A549 (cell line): ENCODE data around the gene HSPBAP1. TPM values are rescaled to one million over a fixed set of nuclear protein-coding genes. Genes with fewer than 3 reads are reported as not detected.

Source experiments
- ATAC-seq, 2 experiments: fragments of 200-7000 bp in 1 of 2; fragments of >200 bp in 1 of 2; cut with Nextera tagmentation in 1 of 2; cut with Tn5 transposase in 1 of 2; 3 replicates each; pipeline versions ENCODE4 v1.8.0 to v1.9.1; 2018 to 2020; ENCODE audit warnings: mild to moderate bottlenecking in 1 of 2, moderate library complexity in 1 of 2
- CTCF ChIA-PET: fragments of 300-600 bp; sonication (Branson Sonifier 250); formaldehyde crosslinking; extraction: SDS; loops from one replicate; lab custom pipeline; 2021; ENCODE audit warnings: antibody characterized with exemption, inconsistent platforms; lab: Yijun Ruan, JAX
- POLR2A ChIA-PET: fragments of 350-600 bp; formaldehyde crosslinking; extraction: SDS; loops from one replicate; lab custom pipeline; 2021; ENCODE audit warnings: antibody characterized with exemption, inconsistent platforms; lab: Yijun Ruan, JAX
- DNase-seq, 2 experiments: peaks; one replicate each; pipeline versions ENCODE4 v3.0.0 to v3.0.0-alpha.2; 2011 to 2016; ENCODE audit warnings: low read depth in 1 of 2, low spot score in 1 of 2
- FAIRE-seq: peaks from 2 replicates; lab custom pipeline; 2011; peaks lifted over from hg19 to GRCh38; lab: Jason Lieb, UNC
- H3K27ac ChIP-seq, 2 experiments: fragments of >200 bp; sonication (Bioruptor Twin); formaldehyde crosslinking; 3 replicates each; pipeline ENCODE4 v1.5.1; 2016 to 2017
- H3K4me1 ChIP-seq: fragments of >200 bp; sonication (Bioruptor Twin); formaldehyde crosslinking; 3 replicates; pipeline ENCODE4 v1.6.1; 2016
- H3K4me2 ChIP-seq: fragments of >200 bp; sonication (Bioruptor Twin); formaldehyde crosslinking; 3 replicates; pipeline ENCODE4 v1.6.1; 2016
- H3K4me3 ChIP-seq: fragments of >200 bp; sonication (Bioruptor Twin); formaldehyde crosslinking; 3 replicates; pipeline ENCODE4 v1.5.1; 2016
- H3K9me3 ChIP-seq: fragments of >200 bp; sonication (Bioruptor Twin); formaldehyde crosslinking; 3 replicates; pipeline ENCODE4 v1.6.1; 2016
- BCL3 ChIP-seq: fragments of >200 bp; sonication (Bioruptor Twin); formaldehyde crosslinking; IDR thresholded peaks from 3 replicates; pipeline ENCODE4 v1.6.1; 2016
- BHLHE40 ChIP-seq: IDR thresholded peaks from 2 replicates; pipeline ENCODE4 v1.6.1; 2012; ENCODE audit warnings: low read depth, low read length, inconsistent platforms
- CBX2 ChIP-seq: fragments of 200-600 bp; sonication (generic); IDR thresholded peaks from 2 replicates; pipeline ENCODE4 v1.6.1; 2016; ENCODE audit warnings: low read depth, mild to moderate bottlenecking, borderline replicate concordance
- CEBPB ChIP-seq, 2 experiments: fragments of >200 bp in 1 of 2; sonication (Bioruptor Twin) in 1 of 2; formaldehyde crosslinking in 1 of 2; IDR thresholded peaks; 2 replicates each; pipeline ENCODE4 v1.6.1; 2012 to 2016
- CHD4 ChIP-seq: fragments of 200-600 bp; sonication (generic); IDR thresholded peaks from 2 replicates; pipeline ENCODE4 v1.6.1; 2016; ENCODE audit warnings: antibody characterized with exemption, mild to moderate bottlenecking, borderline replicate concordance
- EHF ChIP-seq: fragments of 250-450 bp; sonication (Bioruptor Pico); IDR thresholded peaks from 2 replicates; pipeline ENCODE4 v1.5.0; 2020; ENCODE audit warnings: mild to moderate bottlenecking
- ELK1 ChIP-seq: fragments of 150-350 bp; IDR thresholded peaks from 2 replicates; pipeline ENCODE4 v1.6.1; 2014; ENCODE audit warnings: low read depth, mild to moderate bottlenecking, low read length
- EP300 ChIP-seq, 2 experiments: fragments of >200 bp; sonication (Bioruptor Twin); formaldehyde crosslinking; IDR thresholded peaks; 2 replicates in 1 of 2; 3 replicates in 1 of 2; pipeline ENCODE4 v1.6.1; 2016 to 2017
- HOXA7 ChIP-seq: fragments of 250-450 bp; sonication (Bioruptor Pico); IDR thresholded peaks from 2 replicates; pipeline ENCODE4 v1.5.0; 2020; ENCODE audit warnings: mild to moderate bottlenecking, moderate library complexity
- HOXB13 ChIP-seq: fragments of 250-450 bp; sonication (Bioruptor Pico); IDR thresholded peaks from 2 replicates; pipeline ENCODE4 v1.5.0; 2020; ENCODE audit warnings: low read depth, mild to moderate bottlenecking, moderate library complexity
- HOXB5 ChIP-seq: fragments of 250-450 bp; sonication (Bioruptor Pico); IDR thresholded peaks from 2 replicates; pipeline ENCODE4 v1.5.0; 2020; ENCODE audit warnings: mild to moderate bottlenecking, moderate library complexity
- JUNB ChIP-seq: fragments of >200 bp; sonication (Bioruptor Twin); formaldehyde crosslinking; IDR thresholded peaks from 2 replicates; pipeline ENCODE4 v1.6.1; 2016
- KDM1A ChIP-seq: fragments of 200-600 bp; sonication (generic); IDR thresholded peaks from 2 replicates; pipeline ENCODE4 v1.6.1; 2016; ENCODE audit warnings: low read depth, mild to moderate bottlenecking
- KDM5A ChIP-seq: fragments of 200-600 bp; sonication (generic); IDR thresholded peaks from 2 replicates; pipeline ENCODE4 v1.6.1; 2016; ENCODE audit warnings: antibody characterized with exemption, mild to moderate bottlenecking
- MAFK ChIP-seq: fragments of 450-650 bp; IDR thresholded peaks from 2 replicates; pipeline ENCODE4 v1.6.1; 2014; ENCODE audit not compliant: partially characterized antibody
- MAX ChIP-seq: IDR thresholded peaks from 2 replicates; pipeline ENCODE4 v1.6.1; 2012
- MAZ ChIP-seq: fragments of 150-350 bp; IDR thresholded peaks from 2 replicates; pipeline ENCODE4 v1.6.1; 2014; ENCODE audit warnings: antibody characterized with exemption, low read depth, low read length, borderline replicate concordance
- PBX3 ChIP-seq: IDR thresholded peaks from 2 replicates; pipeline ENCODE4 v1.6.1; 2012
- POLR2AphosphoS2 ChIP-seq: conservative IDR thresholded peaks from 2 replicates; pipeline ENCODE4 v1.6.1; 2012; ENCODE audit warnings: low read length, improper control_type of control experiment, inconsistent platforms
- RAD21 ChIP-seq, 2 experiments: fragments of >200 bp in 1 of 2; sonication (Bioruptor Twin) in 1 of 2; formaldehyde crosslinking in 1 of 2; IDR thresholded peaks in 1 of 2; conservative IDR thresholded peaks in 1 of 2; 2 replicates in 1 of 2; 3 replicates in 1 of 2; pipeline ENCODE4 v1.6.1; 2012 to 2018; ENCODE audit warnings: inconsistent platforms in 1 of 2
- RCOR1 ChIP-seq: fragments of 150-350 bp; IDR thresholded peaks from 2 replicates; pipeline ENCODE4 v1.6.1; 2014; ENCODE audit warnings: antibody characterized with exemption, low read length, low read depth
- RFX5 ChIP-seq: fragments of 450-650 bp; IDR thresholded peaks from 2 replicates; pipeline ENCODE4 v1.7.1; 2014; ENCODE audit warnings: antibody characterized with exemption, mild to moderate bottlenecking, moderate library complexity
- RNF2 ChIP-seq: fragments of 200-600 bp; sonication (generic); IDR thresholded peaks from 2 replicates; pipeline ENCODE4 v1.6.1; 2016; ENCODE audit warnings: low read depth, mild to moderate bottlenecking, antibody characterized with exemption, moderate library complexity, borderline replicate concordance
- SMC3 ChIP-seq: fragments of >200 bp; sonication (Bioruptor Twin); formaldehyde crosslinking; IDR thresholded peaks from 3 replicates; pipeline ENCODE4 v1.6.1; 2018; ENCODE audit warnings: inconsistent platforms
- SREBF2 ChIP-seq: fragments of 450-650 bp; IDR thresholded peaks from 2 replicates; pipeline ENCODE4 v1.6.1; 2014; ENCODE audit warnings: mild to moderate bottlenecking, moderate library complexity
- TFCP2L1 ChIP-seq: fragments of 250-450 bp; sonication (Bioruptor Pico); IDR thresholded peaks from 2 replicates; pipeline ENCODE4 v1.5.0; 2021; ENCODE audit warnings: mild to moderate bottlenecking
- ZC3H11A ChIP-seq: fragments of 450-650 bp; IDR thresholded peaks from 2 replicates; pipeline ENCODE4 v1.6.1; 2014; ENCODE audit warnings: antibody characterized with exemption, mild to moderate bottlenecking
- ZSCAN20 ChIP-seq: fragments of 250-450 bp; sonication (Bioruptor Pico); IDR thresholded peaks from 2 replicates; pipeline ENCODE4 v1.8.0; 2022; ENCODE audit warnings: mild to moderate bottlenecking, moderate library complexity
- WGBS: methylation state at CpG from one replicate; pipeline ENCODE4 v1.1.6; 2017; ENCODE audit errors: missing lambda C conversion rate; 5-methylcytosine and 5-hydroxymethylcytosine counted together
- polyA plus RNA-seq, 4 experiments: library from polyadenylated mRNA; depleted of rRNA in 3 of 4; stranded (reverse); fragments of >200 nt; fragmentation: RNase III in 1 of 4; extraction: RNeasy Plus Mini Kit Qiagen cat#74134 plus additional on column Dnase treatment in 1 of 4; gene quantifications; 2 replicates in 3 of 4; 3 replicates in 1 of 4; pipeline ENCODE4 v1.2.3, GENCODE V29; 2011 to 2017

HSPBAP1 gene
- polyA plus RNA-seq, 2 of the 4 experiments (the other 2 are of a cell fraction) = 6.3 to 9.2 TPM

GRCh38 chr3:122802323-122802722 lies 8.7 kb upstream of the HSPBAP1 start:
- WGBS = 80% methylated on average over 1 of the region's 1 CpG
- no peak for ATAC-seq

GRCh38 chr3:122800706-122801237 lies 7.1 kb upstream of the HSPBAP1 start:
- H3K4me2 ChIP-seq = no peak overlapping the region
- H3K4me1 ChIP-seq = peaks cover 4% of the 10 kb centered on the region; the same call in 2 of the 3 replicates
- FAIRE-seq (no peak), ATAC-seq (no peak), DNase-seq (no peak)
- H3K4me3 ChIP-seq = no peak overlapping the region
- no peak for TF ChIP-seq MAFK
- no peak for TF ChIP-seq PBX3
- no peak for TF ChIP-seq CHD4
- TF ChIP-seq HOXB5 (CRISPR knock-in tag) = no peak
- no peak for TF ChIP-seq HOXA7 (CRISPR knock-in tag)
- TF ChIP-seq RAD21 (conservative IDR thresholded peaks at IDR 0.05 in 1 of 2, IDR thresholded peaks at IDR 0.05 in 1 of 2) = no peak
- no peak for TF ChIP-seq RFX5
- TF ChIP-seq BHLHE40 = no peak
- no peak for TF ChIP-seq SREBF2
- TF ChIP-seq HOXB13 (CRISPR knock-in tag) = no peak
- no peak for TF ChIP-seq EHF (CRISPR knock-in tag)
- TF ChIP-seq KDM5A = no peak
- no peak for TF ChIP-seq POLR2AphosphoS2
- TF ChIP-seq JUNB = no peak
- no peak for TF ChIP-seq TFCP2L1 (CRISPR knock-in tag)
- TF ChIP-seq KDM1A = no peak
- TF ChIP-seq EP300 (IDR thresholded peaks at IDR 0.05) = no peak
- TF ChIP-seq SMC3 = no peak
- TF ChIP-seq RCOR1 = no peak
- POLR2A ChIA-PET = no interaction called here
- H3K27ac ChIP-seq = no peak overlapping the region
- no peaks in the 10 kb centered on the region for H3K9me3 ChIP-seq
- CTCF ChIA-PET = interaction anchor here (0.6 kb wide), 1 partner anchor 68 kb away, joined by 3 read pairs; no protein-coding TSS in a partner anchor
- 91% methylated on average over 3 of the region's 3 CpGs for WGBS

More at GRCh38 chr3:122802323-122802722, 8.7 kb upstream of the HSPBAP1 start:
- DNase-seq (no peak), FAIRE-seq (no peak)
- Histone ChIP-seq H3K27ac (no peak overlapping the region), H3K4me2 (no peak overlapping the region), H3K9me3 (no peaks in the 10 kb centered on the region), H3K4me3 (no peak overlapping the region), H3K4me1 (no peaks in the 10 kb centered on the region)
- ChIA-PET POLR2A (no interaction called here), CTCF (no interaction called here)
- no peak for TF ChIP-seq MAX
- no peak for TF ChIP-seq RNF2
- no peak for TF ChIP-seq EHF (CRISPR knock-in tag)
- TF ChIP-seq JUNB = no peak
- TF ChIP-seq ELK1 = no peak
- no peak for TF ChIP-seq RAD21 (conservative IDR thresholded peaks at IDR 0.05 in 1 of 2, IDR thresholded peaks at IDR 0.05 in 1 of 2)
- TF ChIP-seq ZSCAN20 (CRISPR knock-in tag) = no peak
- TF ChIP-seq BCL3 = no peak
- TF ChIP-seq CEBPB (IDR thresholded peaks at IDR 0.05) = no peak
- no peak for TF ChIP-seq ZC3H11A
- TF ChIP-seq CBX2 = no peak
- no peak for TF ChIP-seq PBX3
- no peak for TF ChIP-seq HOXB5 (CRISPR knock-in tag)
- TF ChIP-seq SREBF2 = no peak
- TF ChIP-seq MAZ = no peak
